Dermis microvascular lymphatic vessel endothelial cell (primary cell): ENCODE results near the gene RCAN3. TPM values are rescaled to one million over a fixed set of nuclear protein-coding genes. Genes with fewer than 3 reads are reported as not detected.
"Not testable (repeated sequence)": the region's sequence is repeated elsewhere in the genome, so short reads cannot be mapped to it uniquely, and the experiment has no call there.

ENCODE experiments used
- DNase-seq, 2 donors: peaks; one replicate each; pipeline versions ENCODE4 v3.0.0 to v3.0.0-alpha.2; 2010; ENCODE audit warnings: low read depth in 2 of 2
- total RNA-seq: library from RNA; depleted of rRNA; stranded (reverse); fragments of >200 nt; gene quantifications from 2 replicates; pipeline ENCODE4 v1.2.1, GENCODE V29; 2014

Gene RCAN3
- total RNA-seq, 1 donor from 2014 or later: 2.4 TPM

DNA sequence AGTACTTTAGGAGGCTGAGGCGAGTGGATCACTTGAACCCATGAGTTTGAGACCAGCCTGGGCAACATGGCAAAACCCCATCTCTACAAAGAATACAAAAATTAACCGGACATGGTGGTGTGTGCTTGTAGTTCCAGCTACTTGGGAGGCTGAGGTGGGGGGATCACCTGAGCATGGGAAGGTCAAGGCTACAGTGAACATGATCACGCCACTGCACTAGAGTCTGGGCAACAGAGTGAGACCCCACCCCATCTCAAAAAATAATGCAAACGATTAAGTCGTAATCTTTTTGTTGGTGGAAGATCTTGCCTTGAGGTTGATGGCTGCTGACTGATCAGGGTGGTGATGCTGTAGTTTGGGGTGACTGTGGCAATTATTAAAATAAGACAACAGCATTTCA lies 6.3 kb downstream of the RCAN3 start:
- no peak for DNase-seq

DNA sequence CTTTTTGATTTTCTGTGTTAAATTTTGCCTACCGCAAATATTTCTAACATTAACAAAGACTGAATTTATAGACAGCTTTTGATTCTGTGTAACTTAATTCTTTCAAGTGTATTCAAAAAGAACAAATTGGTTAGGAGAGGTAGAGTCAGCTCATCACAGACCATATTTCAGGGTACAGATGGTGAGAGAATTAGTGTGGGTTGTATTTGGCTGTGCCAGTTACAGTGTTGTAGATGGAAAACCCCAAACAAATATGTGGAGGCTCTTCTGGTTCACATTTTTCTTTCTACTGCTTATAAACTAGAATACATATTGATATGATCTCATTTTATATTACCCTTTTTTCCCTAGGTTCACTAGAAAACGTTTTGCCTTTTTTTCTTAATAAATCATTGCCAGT lies 11.1 kb downstream of the RCAN3 start:
- no peak for DNase-seq

DNA sequence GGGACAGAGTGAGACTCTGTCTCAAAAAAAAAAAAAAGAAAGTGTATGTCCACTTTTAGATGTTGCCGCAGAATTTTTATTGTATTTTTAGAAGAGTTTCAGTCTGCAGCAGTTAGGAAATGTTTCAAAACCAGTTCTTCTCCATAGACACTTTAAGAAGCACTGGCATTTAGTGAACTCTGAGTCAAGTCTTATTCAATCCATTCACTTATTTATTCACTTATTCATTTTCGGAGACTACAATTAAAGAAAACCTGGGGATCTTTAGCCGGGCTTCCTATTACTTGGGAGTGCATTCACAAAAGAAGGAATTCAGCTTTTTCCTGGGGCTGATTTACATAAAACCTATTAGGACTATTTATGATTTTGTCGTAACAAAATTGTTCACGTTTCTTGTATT lies 12.3 kb downstream of the RCAN3 start:
- DNase-seq: no peak

DNA sequence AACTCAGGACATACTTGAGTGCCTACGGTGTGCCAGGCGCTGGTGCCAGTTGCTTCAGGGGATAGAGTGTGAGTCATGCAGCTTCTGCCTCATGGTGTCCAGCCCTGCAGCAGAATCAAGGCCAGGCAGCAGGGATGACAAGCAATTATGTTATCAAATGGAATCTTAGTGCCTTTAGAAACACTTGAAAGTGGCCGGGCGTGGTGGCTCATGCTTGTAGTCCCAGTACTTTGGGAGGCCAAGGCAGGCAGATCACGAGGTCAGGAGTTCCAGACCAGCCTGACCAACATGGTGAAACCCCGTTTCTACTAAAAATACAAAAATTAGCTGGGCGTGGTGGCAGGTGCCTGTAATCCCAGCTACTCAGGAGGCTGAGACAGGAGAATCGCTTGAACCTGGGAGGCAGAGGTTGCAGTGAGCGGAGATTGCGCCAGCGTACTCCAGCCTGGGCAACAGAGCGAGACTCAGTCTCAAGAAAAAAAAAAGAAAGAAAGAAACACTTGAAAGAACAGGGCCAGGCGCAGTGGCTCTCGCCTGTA lies 13.1 kb downstream of the RCAN3 start:
- not testable (repeated sequence) for DNase-seq

DNA sequence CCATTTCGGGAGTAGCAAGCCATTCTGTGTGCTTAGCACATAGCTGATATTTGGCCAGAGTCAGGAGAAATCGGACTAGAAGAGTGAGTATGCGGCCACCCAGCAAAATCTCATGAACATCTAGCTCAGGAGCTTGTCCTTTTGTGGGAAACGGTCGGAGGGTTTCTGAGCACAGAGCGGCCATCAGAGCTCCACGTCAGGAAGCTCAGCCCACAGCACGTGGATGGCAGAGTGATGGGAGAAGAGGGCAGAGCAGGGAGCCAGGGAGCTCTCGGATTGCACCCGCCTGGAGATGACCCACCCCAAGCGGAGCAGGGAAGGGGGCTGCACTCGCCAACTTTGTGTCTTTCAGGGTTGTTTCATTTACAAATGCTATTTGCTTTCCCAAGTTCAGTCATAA lies 13.9 kb downstream of the RCAN3 start:
- DNase-seq: no peak

DNA sequence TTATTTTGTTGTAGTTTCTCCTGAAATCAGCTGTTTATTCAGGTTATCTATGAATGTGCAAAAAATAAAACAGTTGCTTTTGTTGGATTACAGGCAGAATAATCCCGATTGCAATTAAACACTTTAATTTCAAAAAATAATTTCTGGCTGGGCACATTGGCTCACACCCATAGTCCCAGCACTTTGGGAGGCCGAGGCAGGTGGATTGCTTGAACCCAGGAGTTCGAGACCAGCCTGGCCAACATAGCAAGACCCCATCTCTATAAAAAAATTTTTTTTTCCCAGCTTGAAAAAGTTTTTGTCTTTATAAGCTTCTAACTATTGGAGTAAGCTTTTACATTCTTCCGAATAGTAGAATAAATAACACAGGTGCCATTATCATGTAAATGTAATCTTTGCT lies 15.3 kb downstream of the RCAN3 start:
- DNase-seq: no peak

DNA sequence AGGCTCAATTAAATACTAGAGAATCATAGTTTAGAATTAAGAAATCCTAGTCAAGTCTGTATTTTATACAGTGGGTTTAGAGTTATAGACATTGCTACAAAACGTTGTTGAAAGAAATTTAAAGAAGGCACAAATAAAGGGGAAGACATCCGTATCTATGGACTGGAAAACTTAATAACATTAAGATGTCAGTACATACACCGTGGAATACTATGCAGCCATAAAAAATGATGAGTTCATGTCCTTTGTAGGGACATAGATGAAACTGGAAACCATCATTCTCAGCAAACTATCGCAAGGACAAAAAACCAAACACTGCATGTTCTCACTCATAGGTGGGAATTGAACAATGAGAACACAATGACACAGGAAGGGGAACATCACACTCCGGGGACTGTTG lies 17.6 kb downstream of the RCAN3 start:
- DNase-seq: not testable (repeated sequence)

GRCh38 chr1:24525606-24526005 lies 23.0 kb downstream of the RCAN3 start:
- no peak for DNase-seq

DNA sequence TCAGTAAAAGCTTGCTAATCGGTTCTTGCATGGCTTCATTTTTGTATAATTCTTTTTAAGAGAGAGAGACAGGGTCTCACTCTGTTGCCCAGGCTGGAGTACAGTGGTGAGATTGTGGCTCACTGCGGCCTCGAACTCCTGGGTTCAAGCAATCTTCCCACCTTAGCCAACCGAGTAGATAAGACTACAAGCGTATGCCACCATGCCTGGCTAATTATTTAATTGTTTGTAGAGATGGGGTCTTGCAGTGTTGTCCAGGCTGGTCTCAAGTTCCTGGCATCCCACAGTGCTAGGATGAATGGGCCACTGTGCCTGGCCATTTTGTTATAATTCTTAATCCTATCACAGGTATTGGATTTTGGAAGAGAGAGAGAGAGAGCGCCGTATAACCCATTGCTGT lies 23.4 kb downstream of the RCAN3 start:
- DNase-seq: no peak

GRCh38 chr1:24526940-24527542 lies 24.4 kb downstream of the RCAN3 start:
- peak; percentile 6 to 32 for DNase-seq

DNA sequence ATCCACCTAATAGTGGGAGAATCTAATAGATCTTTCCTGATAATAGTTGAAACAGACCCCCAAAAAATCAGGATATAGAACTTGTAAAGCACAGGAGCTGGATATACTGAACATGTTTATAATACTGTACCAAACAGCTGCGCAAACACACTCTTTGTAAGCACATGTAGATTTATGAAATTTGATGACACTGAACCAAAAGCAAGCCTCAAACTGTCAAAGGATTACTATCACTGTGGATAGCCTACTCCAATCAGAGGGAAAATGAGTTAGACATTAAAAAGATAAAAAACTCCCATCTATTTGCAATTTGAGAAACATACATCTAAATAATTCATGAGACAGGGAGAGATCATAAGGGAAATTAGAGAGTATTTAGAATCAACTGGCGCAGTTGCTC lies 26.1 kb downstream of the RCAN3 start:
- no peak for DNase-seq

DNA sequence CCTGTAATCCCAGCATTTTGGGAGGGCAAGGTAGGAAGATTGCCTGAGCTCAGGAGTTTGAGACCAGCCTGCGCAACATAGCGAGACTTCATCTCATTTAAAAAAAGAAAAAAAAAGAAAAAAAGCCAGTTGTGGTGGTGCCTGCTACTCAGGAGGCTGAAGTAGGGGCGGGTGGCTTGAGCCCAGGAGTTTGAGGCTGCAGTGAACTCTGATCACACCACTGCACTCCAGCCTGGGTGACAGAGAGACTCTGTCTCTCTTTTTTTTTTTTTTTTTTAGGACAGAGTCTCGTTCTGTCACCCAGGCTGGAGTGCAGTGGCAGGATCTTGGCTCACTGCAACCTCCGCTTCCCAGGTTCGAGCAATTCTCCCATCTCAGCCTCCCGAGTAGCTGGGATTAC lies 26.7 kb downstream of the RCAN3 start:
- not testable (repeated sequence) for DNase-seq

DNA sequence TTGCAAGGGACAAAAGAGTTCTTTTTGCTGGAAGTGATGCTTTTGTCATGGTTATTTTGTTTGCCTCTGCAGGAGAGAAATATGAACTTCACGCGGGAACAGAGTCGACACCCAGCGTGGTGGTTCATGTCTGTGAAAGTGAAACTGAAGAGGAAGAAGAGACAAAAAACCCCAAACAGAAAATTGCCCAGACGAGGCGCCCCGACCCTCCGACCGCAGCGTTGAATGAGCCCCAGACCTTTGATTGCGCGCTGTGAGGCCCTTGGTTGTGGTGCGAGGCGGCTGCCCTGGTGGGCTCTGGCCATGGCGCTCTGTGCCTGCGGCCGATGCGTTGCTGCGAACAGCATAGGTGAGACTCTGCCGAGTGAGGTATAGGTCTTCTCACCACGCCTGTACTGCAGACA lies 32.4 kb downstream of the RCAN3 start:
- no peak for DNase-seq

GRCh38 chr1:24535778-24536177 lies 33.1 kb downstream of the RCAN3 start:
- no peak for DNase-seq

GRCh38 chr1:24536391-24536840 lies 33.8 kb downstream of the RCAN3 start:
- no peak for DNase-seq

DNA sequence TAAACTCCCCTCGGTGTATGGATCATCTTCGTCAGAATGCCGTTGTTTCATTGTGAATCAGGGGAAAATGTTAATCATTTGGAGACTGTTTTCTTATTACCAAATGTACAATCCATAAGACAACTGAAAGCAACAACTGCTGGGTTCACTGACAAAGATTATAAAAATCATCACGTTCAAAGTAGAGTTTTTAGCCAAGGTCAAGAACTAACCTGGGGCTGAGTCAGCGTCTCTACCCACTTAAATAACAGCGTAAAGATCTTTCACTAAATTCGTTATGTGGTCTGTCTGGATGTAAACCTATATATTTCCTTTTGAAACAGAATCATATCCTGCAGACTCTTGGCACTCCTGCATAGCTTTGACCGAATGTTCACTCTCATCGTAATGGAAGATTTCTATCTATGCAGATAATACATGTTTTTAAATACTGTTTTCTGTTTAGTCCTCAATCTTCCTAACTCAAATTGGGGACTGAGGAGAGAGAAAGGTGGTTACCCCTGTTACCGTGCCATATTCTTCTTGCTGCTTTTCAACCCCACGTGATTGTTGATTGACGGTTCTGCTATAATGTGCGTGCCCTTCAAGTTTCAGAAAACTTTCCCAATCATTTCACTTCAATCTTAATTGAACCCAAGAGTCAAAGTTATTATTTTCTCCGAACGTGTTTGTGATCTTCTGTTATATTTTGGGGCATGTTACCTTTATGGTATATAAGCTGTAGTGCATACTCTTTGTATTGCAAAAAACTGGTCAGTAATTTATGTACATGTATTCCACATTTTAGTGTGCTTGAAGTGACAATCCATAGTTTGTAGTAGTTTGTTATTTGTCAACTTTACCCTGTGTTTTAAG lies 37.6 kb downstream of the RCAN3 start:
- no peak for DNase-seq

- DNase-seq: peak in 1 of 2 donors; percentile 34
Measured at GRCh38 chr1:24540906-24541710, 38.5 kb downstream of the RCAN3 start.

GRCh38 chr1:24541711-24542346 lies 39.2 kb downstream of the RCAN3 start:
- DNase-seq: no peak

- no peak for DNase-seq
Measured at GRCh38 chr1:24544239-24544638, 41.6 kb downstream of the RCAN3 start.

- DNase-seq: no peak
Measured at GRCh38 chr1:24545662-24546061, 43.0 kb downstream of the RCAN3 start.

- no peak for DNase-seq
Measured at GRCh38 chr1:24547195-24547594, 44.6 kb downstream of the RCAN3 start.
